HG03139 (cell line): ENCODE data around the gene LIN37.
"Not testable (repeated sequence)": the region's sequence is repeated elsewhere in the genome, so short reads cannot be mapped to it uniquely, and the experiment has no call there.

ENCODE experiments used
- ATAC-seq: cut with Tn5 transposase; IDR thresholded peaks from one replicate; pipeline ENCODE4 v1.9.1; 2021; ENCODE audit not compliant: unreplicated experiment

The LIN37 gene

GRCh38 chr19:35719402-35720162, 28.8 kb upstream of the LIN37 start:
- no peak for ATAC-seq

DNA sequence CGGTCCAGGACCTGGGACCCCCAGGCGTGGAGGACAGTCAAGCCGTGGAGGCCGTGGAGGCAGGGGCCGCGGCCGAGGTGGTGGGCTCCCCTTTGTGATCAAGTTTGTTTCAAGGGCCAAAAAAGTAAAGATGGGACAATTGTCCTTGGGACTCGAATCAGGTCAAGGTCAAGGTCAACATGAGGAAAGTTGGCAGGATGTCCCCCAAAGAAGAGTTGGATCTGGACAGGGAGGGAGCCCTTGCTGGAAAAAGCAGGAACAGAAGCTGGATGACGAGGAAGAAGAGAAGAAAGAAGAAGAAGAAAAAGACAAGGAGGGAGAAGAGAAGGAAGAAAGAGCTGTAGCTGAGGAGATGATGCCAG, 28.2 kb upstream of the LIN37 start:
- no peak for ATAC-seq

DNA sequence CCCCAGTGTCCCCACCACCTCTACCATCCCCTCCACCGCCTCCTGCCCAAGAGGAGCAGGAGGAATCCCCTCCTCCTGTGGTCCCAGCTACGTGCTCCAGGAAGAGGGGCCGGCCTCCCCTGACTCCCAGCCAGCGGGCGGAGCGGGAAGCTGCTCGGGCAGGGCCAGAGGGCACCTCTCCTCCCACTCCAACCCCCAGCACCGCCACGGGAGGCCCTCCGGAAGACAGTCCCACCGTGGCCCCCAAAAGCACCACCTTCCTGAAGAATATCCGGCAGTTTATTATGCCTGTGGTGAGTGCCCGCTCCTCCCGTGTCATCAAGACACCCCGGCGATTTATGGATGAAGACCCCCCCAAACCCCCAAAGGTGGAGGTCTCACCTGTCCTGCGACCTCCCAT, 27.7 kb upstream of the LIN37 start:
- no peak for ATAC-seq

DNA sequence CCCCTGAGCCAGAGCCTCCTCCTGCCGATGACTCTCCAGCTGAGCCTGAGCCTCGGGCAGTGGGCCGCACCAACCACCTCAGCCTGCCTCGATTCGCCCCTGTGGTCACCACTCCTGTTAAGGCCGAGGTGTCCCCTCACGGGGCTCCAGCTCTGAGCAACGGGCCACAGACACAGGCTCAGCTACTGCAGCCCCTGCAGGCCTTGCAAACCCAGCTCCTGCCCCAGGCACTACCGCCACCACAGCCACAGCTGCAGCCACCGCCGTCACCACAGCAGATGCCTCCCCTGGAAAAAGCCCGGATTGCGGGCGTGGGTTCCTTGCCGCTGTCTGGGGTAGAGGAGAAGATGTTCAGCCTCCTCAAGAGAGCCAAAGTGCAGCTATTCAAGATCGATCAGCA, 27.0 kb upstream of the LIN37 start:
- ATAC-seq, result no peak

DNA sequence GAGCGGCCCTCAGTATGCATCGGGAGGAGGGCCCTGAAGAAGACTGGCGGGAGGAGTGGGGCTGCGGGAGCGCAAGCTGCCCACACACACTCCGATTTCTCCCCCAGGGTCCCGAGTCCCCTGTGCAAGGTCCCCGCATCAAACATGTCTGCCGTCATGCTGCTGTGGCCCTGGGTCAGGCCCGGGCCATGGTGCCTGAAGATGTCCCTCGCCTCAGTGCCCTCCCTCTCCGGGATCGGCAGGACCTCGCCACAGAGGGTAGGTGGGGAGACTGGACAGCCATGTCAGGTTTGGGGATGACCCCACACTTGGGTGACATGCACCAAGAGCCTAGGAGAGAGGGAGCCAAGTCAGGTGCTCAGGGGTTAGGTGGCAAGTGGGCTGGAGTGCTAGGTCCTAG, 25.9 kb upstream of the LIN37 start:
- no peak for ATAC-seq

- ATAC-seq, result no peak
Measured at GRCh38 chr19:35722897-35723296, 25.5 kb upstream of the LIN37 start.

DNA sequence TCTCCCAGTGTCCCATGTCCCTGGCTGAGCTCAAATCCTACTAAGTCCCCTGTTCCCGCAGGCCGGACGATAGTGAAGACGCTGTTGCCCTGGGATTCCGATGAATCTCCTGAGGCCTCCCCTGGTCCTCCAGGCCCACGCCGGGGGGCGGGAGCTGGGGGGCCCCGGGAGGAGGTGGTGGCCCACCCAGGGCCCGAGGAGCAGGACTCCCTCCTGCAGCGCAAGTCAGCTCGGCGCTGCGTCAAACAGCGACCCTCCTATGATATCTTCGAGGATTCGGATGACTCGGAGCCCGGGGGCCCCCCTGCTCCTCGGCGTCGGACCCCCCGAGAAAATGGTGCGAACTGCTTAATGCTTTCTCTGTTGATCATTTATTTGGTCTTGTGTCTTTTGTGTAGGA, 24.7 kb upstream of the LIN37 start:
- ATAC-seq, result no peak

- not testable (repeated sequence) for ATAC-seq
Measured at GRCh38 chr19:35724132-35724531, 24.2 kb upstream of the LIN37 start.

DNA sequence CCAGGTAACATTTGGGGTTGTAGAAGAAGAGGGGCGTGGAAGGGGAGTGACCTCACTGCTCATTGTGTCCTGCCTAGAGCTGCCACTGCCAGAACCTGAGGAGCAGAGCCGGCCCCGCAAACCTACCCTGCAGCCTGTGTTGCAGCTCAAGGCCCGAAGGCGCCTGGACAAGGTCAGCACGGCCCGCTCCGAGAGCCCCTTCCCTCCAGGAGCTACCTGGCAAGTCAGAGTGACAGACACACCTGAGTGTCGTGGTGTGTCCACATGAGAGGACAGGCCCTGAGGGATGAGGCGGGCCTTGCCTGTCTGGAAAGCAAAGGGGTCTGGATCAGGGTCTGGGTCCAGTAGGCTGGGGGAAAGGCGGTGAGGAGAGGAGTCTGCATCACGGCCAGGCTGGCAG, 23.8 kb upstream of the LIN37 start:
- ATAC-seq, result no peak

- no peak for ATAC-seq
Measured at GRCh38 chr19:35725216-35725861, 23.0 kb upstream of the LIN37 start.

DNA sequence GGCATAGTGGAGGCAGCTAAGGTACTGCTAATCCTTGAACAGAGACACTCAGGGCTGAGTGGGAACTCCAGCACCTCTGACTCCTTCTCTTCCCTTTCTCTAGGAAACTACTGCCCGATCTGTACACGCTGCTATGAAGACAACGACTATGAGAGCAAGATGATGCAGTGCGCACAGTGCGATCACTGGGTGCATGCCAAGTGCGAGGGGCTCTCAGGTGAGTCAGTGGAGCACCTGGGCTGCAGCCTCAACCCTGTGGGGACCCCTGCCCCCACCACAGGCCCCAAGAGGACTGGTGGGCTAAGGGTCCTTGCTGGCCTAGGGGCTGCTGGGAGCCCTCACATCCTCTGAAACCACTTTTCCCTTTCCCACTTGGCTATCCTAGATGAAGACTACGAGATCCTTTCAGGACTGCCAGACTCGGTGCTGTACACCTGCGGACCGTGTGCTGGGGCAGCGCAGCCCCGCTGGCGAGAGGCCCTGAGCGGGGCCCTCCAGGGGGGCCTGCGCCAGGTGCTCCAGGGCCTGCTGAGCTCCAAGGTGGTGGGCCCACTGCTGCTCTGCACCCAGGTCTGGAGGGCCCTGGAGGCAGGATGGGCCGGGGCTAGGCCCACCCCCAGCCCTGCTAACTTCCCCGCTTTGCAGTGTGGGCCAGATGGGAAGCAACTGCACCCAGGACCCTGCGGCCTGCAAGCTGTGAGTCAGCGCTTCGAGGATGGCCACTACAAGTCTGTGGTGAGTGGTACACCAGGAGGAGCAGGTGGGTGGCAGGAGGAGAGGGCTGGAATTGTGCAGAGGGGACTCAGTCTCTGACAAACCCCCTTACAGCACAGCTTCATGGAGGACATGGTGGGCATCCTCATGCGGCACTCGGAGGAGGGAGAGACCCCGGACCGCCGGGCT, 21.1 kb upstream of the LIN37 start:
- no peak for ATAC-seq

DNA sequence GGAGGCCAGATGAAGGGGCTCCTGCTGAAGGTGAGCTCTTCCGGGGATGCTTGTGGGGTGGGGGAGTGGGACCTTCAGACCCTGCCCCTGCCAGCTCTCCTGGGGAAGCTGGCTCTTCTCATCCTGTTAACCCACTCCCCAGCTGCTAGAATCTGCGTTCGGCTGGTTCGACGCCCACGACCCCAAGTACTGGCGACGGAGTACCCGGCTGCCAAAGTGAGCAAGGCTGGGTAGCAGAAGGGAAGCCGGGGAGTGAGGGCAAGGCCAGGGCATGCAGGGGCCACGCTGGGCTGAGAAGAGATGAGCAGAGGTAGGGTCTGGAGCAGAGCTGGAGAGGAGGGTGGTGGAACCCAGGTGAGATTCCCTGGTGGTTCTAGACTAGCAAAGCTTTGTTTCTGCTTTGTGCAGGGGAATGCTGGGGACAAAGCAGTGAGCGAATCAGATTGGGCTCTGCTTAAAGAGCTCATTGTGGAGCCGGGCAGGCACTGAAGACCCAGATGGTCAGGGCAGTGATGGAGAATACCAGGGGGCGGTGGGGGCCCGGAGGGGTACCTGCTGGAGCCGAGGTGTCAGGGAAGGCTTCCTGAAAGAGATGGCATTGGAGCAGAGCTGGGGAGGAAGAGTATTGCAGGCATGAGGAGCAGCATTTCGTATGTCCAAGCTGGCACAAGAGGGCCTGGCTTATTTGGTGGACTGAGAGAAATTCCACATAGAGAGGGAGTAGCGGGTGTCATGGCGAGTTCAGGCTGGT, 20.2 kb upstream of the LIN37 start:
- ATAC-seq, result no peak

DNA sequence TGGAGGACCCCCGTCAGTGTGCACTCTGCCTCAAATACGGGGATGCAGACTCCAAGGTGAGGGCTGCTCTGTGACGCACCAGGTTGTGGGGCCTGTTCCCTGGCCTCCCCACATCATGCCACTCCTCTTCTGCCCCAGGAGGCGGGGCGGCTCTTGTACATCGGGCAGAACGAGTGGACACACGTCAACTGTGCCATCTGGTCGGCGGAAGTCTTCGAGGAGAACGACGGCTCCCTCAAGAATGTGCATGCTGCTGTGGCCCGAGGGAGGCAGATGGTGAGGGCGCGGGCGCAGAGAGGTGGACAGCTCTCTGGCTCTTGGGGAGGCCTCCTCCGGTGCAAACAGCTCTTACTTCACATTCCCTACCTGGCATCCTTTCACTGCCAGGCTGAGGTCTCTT, 19.4 kb upstream of the LIN37 start:
- ATAC-seq, result no peak

- ATAC-seq, result no peak
Measured at GRCh38 chr19:35729763-35730162, 18.6 kb upstream of the LIN37 start.

GRCh38 chr19:35730326-35730725, 18.1 kb upstream of the LIN37 start:
- ATAC-seq, result no peak

DNA sequence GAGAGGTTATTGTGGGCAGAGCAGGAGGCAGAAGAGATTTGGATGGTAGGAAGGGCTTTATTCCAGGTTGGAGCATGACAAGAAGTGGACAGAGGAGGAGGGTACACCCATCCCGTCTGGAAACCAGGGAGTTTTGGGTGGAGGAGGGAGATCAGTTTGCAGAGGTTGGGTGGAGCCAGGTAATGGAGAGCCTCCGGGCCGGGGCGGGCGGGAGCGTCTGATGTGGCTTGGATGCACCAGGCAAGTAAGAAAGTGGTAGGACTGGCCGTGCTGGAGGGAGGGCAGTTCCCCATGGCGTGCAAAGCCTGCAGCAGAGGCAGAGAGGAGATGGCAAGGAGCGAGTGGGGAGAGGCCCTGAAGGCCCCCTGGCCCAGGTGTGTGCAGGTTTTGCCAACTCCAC, 17.0 kb upstream of the LIN37 start:
- no peak for ATAC-seq

GRCh38 chr19:35731779-35732405, 16.5 kb upstream of the LIN37 start:
- no peak for ATAC-seq

DNA sequence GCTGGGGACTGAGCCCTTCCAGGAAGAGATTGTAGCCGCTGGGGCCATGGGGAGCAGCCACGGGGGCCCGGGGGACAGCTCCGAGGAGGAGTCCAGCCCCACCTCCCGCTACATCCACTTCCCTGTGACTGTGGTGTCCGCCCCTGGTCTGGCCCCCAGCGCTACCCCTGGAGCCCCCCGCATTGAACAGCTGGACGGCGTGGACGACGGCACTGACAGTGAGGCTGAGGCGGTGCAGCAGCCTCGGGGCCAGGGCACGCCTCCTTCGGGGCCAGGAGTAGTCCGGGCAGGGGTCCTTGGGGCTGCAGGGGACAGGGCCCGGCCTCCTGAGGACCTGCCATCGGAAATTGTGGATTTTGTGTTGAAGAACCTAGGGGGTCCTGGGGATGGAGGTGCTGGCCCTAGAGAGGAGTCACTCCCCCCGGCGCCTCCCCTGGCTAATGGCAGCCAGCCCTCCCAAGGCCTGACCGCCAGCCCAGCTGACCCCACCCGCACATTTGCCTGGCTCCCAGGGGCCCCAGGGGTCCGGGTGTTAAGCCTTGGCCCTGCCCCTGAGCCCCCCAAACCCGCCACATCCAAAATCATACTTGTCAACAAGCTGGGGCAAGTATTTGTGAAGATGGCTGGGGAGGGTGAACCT, 15.7 kb upstream of the LIN37 start:
- ATAC-seq, result no peak

- ATAC-seq, result no peak
Measured at GRCh38 chr19:35733180-35734125, 14.9 kb upstream of the LIN37 start.
